Iris pigment epithelial cell (primary cell): ENCODE results near the gene SLC27A2.

Experiments used
- DNase-seq: peaks from one replicate; pipeline ENCODE4 v3.0.0-alpha.2; 2011; ENCODE audit warnings: low read depth

The SLC27A2 gene

GRCh38 chr15:50275908-50276307 is 93.9 kb downstream of the SLC27A2 start:
- DNase-seq, result no peak

DNA sequence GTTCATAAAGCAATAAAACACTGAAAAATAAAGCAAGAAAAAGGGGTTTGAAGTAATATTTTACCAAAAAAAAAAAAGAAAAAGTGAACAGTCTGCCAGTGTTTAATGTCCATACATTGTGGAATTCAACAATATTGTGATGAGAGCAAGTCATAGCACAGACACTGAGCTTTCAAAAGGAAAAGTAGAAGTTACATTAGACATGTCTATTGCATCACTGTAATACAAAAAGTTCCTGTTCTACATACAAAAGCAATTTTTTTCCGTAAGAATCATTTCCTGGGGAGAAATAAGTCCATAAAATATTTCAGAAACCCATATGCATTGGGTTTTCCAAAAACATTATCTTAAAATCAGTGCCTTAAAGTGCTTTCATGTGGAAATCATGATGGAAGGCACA is 95.4 kb downstream of the SLC27A2 start:
- no peak for DNase-seq

DNA sequence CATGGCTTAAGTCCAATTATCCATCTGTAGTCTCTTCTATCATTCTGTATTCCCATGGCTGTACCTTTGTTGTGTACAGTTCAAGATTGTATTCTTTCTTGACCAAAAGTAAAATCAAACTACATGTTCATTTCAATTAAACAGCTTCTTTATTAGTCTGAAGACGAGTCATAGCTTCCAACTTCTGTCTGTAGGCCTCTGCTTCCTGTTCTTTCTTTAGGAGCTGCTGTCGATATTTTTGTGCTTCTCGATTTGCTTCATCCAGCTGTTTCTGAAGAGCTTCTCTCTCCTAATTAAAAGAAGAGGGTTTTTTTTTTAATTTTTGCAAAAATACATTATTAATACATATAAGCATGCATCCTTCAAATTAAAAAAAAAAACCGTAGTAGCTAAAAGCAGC is 96.5 kb downstream of the SLC27A2 start:
- no peak for DNase-seq

DNA sequence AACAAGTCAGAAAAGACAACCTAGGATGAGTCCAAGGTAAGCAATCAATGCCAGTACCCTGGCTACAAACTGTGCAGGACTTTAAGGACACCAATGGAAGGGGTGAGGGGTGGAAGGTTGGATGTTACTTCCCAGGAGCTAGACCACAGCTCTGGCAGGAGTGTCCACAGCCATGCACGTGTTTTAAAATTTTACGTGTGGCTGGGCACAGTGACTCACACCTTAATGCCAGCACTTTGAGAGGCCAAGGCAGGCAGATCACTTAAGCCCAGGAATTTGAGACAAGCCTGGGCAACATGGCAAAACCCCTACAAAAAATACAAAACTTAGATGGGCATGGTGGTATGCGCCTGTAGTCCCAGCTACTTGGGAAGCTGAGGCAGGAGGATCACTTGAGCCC is 98.3 kb downstream of the SLC27A2 start:
- no peak for DNase-seq

DNA sequence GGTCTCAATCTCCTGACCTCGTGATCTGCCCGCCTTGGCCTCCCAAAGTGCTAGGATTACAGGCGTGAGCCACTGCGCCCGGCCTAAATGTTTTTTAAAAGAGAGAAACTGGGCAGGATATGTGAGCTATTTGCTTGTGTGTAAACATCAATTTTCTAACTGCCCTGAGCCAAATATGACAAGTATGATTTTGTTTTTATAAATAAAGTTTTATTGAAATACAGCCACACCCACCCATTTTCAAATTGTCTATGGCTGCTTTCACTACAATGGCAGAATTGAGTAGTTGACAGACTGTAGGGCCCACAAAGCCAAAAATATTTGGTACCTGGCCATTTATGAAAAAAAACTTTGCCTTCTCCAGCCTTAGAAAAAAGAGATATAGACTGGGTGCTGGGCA is 99.4 kb downstream of the SLC27A2 start:
- no peak for DNase-seq
